T1000 (cell line): ENCODE results near the gene GNAT2.

ENCODE experiments used
- DNase-seq: peaks from one replicate; lab custom pipeline; 2025; ENCODE audit warnings: mixed read lengths; lab: John Stamatoyannopoulos, UW

Gene GNAT2

GRCh38 chr1:109627692-109628399 lies 8.4 kb upstream of the GNAT2 start:
- no peak for DNase-seq

GRCh38 chr1:109626682-109627408 lies 7.4 kb upstream of the GNAT2 start:
- no peak for DNase-seq

GRCh38 chr1:109625601-109626560 lies 6.5 kb upstream of the GNAT2 start:
- no peak for DNase-seq

- DNase-seq, result no peak
Observed at GRCh38 chr1:109625176-109625575, 5.8 kb upstream of the GNAT2 start.

GRCh38 chr1:109624201-109625010 lies 5.0 kb upstream of the GNAT2 start:
- DNase-seq, result no peak

GRCh38 chr1:109623601-109624161 lies 4.3 kb upstream of the GNAT2 start:
- DNase-seq, result no peak

- no peak for DNase-seq
Observed at GRCh38 chr1:109622895-109623294, 3.5 kb upstream of the GNAT2 start.

GRCh38 chr1:109622137-109622892 lies 2.9 kb upstream of the GNAT2 start:
- no peak for DNase-seq

- DNase-seq, result no peak
Observed at GRCh38 chr1:109621379-109622136, 2.1 kb upstream of the GNAT2 start.

GRCh38 chr1:109620841-109621286 lies 1.4 kb upstream of the GNAT2 start:
- DNase-seq, result peak; percentile 85

- DNase-seq, result peak; percentile 66
Observed at GRCh38 chr1:109620401-109620791, 980 bp upstream of the GNAT2 start.

GRCh38 chr1:109618661-109619575 lies 498 bp downstream of the GNAT2 start:
- DNase-seq, result no peak

- no peak for DNase-seq
Observed at GRCh38 chr1:109617291-109617801, 2.1 kb downstream of the GNAT2 start.

GRCh38 chr1:109616391-109616790 lies 3.0 kb downstream of the GNAT2 start:
- no peak for DNase-seq

- no peak for DNase-seq
Observed at GRCh38 chr1:109615879-109616278, 3.5 kb downstream of the GNAT2 start.

GRCh38 chr1:109613361-109614147 lies 5.9 kb downstream of the GNAT2 start:
- DNase-seq, result no peak

GRCh38 chr1:109611308-109611990 lies 8.0 kb downstream of the GNAT2 start:
- DNase-seq, result no peak
